PC-3 (cell line): ENCODE data around the gene FOXN3. TPM values are rescaled to one million over a fixed set of nuclear protein-coding genes. Genes with fewer than 3 reads are reported as not detected.

Experiments used
- ATAC-seq: fragments of 200-7000 bp; cut with Tn5 transposase; 2 replicates; pipeline ENCODE4 v1.9.1; 2020; ENCODE audit warnings: mild to moderate bottlenecking, moderate library complexity
- BruUV-seq: library from RNA; stranded (reverse); fragments of 400-500 nt; replicated peaks from 2 replicates; lab custom pipeline; 2021; lab: Mats Ljungman, UMichigan
- CTCF ChIA-PET: fragments of 300-600 bp; sonication (Branson Sonifier 250); formaldehyde crosslinking; loops from one replicate; lab custom pipeline; 2022; ENCODE audit warnings: antibody characterized with exemption; lab: Charles Lee
- POLR2A ChIA-PET: fragments of 300-600 bp; sonication (Branson Sonifier 250); formaldehyde crosslinking; loops from one replicate; lab custom pipeline; 2022; ENCODE audit warnings: antibody characterized with exemption; ENCODE audit not compliant: unreplicated experiment; lab: Charles Lee
- DNase-seq: peaks from one replicate; pipeline ENCODE4 v3.0.0-alpha.2; 2015
- H2AFZ ChIP-seq: fragments of 300-600 bp; sonication (generic); 2 replicates; pipeline ENCODE4 v1.6.0; 2016; ENCODE audit warnings: antibody characterized with exemption, low read length
- H3F3A ChIP-seq: fragments of 300-600 bp; sonication (generic); one replicate; pipeline ENCODE4 v1.6.0; 2017; ENCODE audit warnings: antibody characterized with exemption, low read length, control low read depth, mild to moderate bottlenecking; ENCODE audit not compliant: unreplicated experiment
- H3K27ac ChIP-seq: fragments of 300-600 bp; sonication (generic); 2 replicates; pipeline ENCODE4 v1.5.1; 2016; ENCODE audit warnings: mild to moderate bottlenecking, low read length
- H3K27me3 ChIP-seq: fragments of 300-600 bp; sonication (generic); 2 replicates; pipeline ENCODE4 v1.6.1; 2016; ENCODE audit warnings: low read length, mixed read lengths
- H3K36me3 ChIP-seq: fragments of 300-600 bp; sonication (generic); 2 replicates; pipeline ENCODE4 v1.6.1; 2016; ENCODE audit warnings: low read depth, mixed run types, low read length, mixed read lengths
- H3K4me1 ChIP-seq: fragments of 300-600 bp; sonication (generic); 2 replicates; pipeline ENCODE4 v1.5.1; 2016; ENCODE audit warnings: low read length; ENCODE audit not compliant: insufficient read depth
- H3K4me2 ChIP-seq: fragments of 300-600 bp; sonication (generic); 2 replicates; pipeline ENCODE4 v1.6.0; 2016; ENCODE audit warnings: low read length
- H3K4me3 ChIP-seq: fragments of 300-600 bp; sonication (generic); 2 replicates; pipeline ENCODE4 v1.5.1; 2016; ENCODE audit warnings: mild to moderate bottlenecking, low read length, mixed read lengths
- H3K79me2 ChIP-seq: fragments of 300-600 bp; sonication (generic); 2 replicates; pipeline ENCODE4 v1.6.1; 2017; ENCODE audit warnings: low read length, mixed read lengths
- H3K9ac ChIP-seq: fragments of 300-600 bp; sonication (generic); 2 replicates; pipeline ENCODE4 v1.6.0; 2016; ENCODE audit warnings: mild to moderate bottlenecking, low read length
- H3K9me2 ChIP-seq: fragments of 300-600 bp; sonication (generic); replicated peaks from 2 replicates; pipeline ENCODE4 v1.6.1; 2016; ENCODE audit warnings: mixed run types, low read length, mixed read lengths
- H3K9me3 ChIP-seq: fragments of 300-600 bp; sonication (generic); 2 replicates; pipeline ENCODE4 v1.6.1; 2016; ENCODE audit warnings: low read length, mixed read lengths
- H4K20me1 ChIP-seq: fragments of 300-600 bp; sonication (generic); 2 replicates; pipeline ENCODE4 v1.6.1; 2016; ENCODE audit warnings: low read length, mixed read lengths
- EZH2 ChIP-seq: fragments of 300-600 bp; sonication (generic); IDR thresholded peaks from one replicate; pipeline ENCODE4 v1.6.1; 2017; ENCODE audit warnings: antibody characterized with exemption, mild to moderate bottlenecking, low read length; ENCODE audit not compliant: unreplicated experiment
- EZH2phosphoT487 ChIP-seq: fragments of 300-600 bp; sonication (generic); IDR thresholded peaks from 2 replicates; pipeline ENCODE4 v1.6.1; 2018; ENCODE audit warnings: mild to moderate bottlenecking, antibody characterized with exemption, low read length, borderline replicate concordance
- intact Hi-C: fragments of 100-400 bp; cut with micrococcal nuclease; formaldehyde crosslinking; loops from 2 replicates; pipeline ENCODE4 v1.9.0; 2023
- total RNA-seq: library from RNA; depleted of rRNA; stranded (reverse); fragments of >200 nt; gene quantifications from 2 replicates; pipeline ENCODE4 v1.2.3, GENCODE V29; 2014
- TF ChIP-seq, protein P1 (sequence below): fragments of 300-600 bp; sonication (generic); conservative IDR thresholded peaks from 2 replicates; pipeline ENCODE4 v1.5.1; 2017; ENCODE audit warnings: antibody characterized with exemption, low read depth, mild to moderate bottlenecking, low read length

The FOXN3 gene
- total RNA-seq, 1 experiment from 2014 or later = 13.3 TPM

DNA sequence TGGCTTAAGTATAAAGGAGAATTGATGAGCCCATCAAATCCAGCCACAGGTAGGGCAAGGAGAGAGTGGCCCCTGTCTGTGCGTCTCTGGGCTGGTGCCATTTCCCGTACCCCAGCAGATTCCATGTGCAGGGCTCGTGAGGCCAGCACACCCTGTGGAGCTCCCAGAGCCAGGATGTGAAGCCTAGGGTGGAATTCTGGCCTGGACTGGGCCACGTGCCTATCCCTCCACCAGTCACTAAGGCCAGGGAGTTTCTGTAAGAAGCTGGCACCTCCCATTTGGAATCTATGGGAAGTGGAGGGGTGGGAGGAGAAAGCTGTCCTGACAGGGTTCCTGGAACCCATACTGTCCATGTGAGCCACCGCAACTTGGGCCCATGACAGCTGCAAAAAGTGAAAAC, 148.5 kb downstream of the FOXN3 start:
- H3K4me3 ChIP-seq = no peak overlapping the region
- intact Hi-C loops = no loop called here
- no peak for DNase-seq
- BruUV-seq = no TSS peak
- H3K36me3 ChIP-seq = no peaks in the 10 kb centered on the region
- no peak overlapping the region for H3K27ac ChIP-seq
- H3K4me1 ChIP-seq = no peaks in the 10 kb centered on the region
- ATAC-seq = no peak
- TF ChIP-seq, protein P1, sequence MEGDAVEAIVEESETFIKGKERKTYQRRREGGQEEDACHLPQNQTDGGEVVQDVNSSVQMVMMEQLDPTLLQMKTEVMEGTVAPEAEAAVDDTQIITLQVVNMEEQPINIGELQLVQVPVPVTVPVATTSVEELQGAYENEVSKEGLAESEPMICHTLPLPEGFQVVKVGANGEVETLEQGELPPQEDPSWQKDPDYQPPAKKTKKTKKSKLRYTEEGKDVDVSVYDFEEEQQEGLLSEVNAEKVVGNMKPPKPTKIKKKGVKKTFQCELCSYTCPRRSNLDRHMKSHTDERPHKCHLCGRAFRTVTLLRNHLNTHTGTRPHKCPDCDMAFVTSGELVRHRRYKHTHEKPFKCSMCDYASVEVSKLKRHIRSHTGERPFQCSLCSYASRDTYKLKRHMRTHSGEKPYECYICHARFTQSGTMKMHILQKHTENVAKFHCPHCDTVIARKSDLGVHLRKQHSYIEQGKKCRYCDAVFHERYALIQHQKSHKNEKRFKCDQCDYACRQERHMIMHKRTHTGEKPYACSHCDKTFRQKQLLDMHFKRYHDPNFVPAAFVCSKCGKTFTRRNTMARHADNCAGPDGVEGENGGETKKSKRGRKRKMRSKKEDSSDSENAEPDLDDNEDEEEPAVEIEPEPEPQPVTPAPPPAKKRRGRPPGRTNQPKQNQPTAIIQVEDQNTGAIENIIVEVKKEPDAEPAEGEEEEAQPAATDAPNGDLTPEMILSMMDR = no peak
- TF ChIP-seq EZH2phosphoT487 (no peak), EZH2 (no peak)
- ChIA-PET CTCF (no interaction called here), POLR2A (no interaction called here)
- no peaks in the 10 kb centered on the region for H4K20me1 ChIP-seq
- no peaks in the 10 kb centered on the region for H3K9me3 ChIP-seq
- H3K79me2 ChIP-seq = no peaks in the 10 kb centered on the region
- no peaks in the 10 kb centered on the region for H3K9me2 ChIP-seq
- H3F3A ChIP-seq = no peaks in the 10 kb centered on the region
- no peak overlapping the region for H3K9ac ChIP-seq
- H3K4me2 ChIP-seq = no peak overlapping the region
- no peak overlapping the region for H2AFZ ChIP-seq
- no peaks in the 10 kb centered on the region for H3K27me3 ChIP-seq

DNA sequence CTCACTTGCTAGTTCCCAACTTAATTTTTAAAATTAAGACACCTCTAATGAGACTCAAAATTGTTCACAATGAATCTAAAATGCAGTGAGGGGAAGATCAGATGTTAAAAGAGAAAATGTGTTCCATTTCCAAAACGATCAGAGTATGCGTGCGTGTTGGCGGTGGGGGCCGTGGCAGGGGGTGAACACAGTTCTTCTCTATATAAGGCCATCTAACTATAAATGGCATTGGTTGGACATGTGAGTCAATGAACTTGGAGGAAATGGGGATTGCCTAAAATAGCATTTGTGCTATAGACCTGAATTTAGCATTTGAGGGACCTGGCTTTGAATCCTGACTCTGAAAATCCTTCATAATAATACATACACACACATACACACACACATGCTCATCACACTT, 149.4 kb downstream of the FOXN3 start:
- no peaks in the 10 kb centered on the region for H3K36me3 ChIP-seq
- TF ChIP-seq EZH2phosphoT487 = no peak
- TF ChIP-seq, protein P1 = no peak
- no peak for TF ChIP-seq EZH2
- H3K9ac ChIP-seq = no peak overlapping the region
- ChIA-PET POLR2A (no interaction called here), CTCF (no interaction called here)
- no peak overlapping the region for H2AFZ ChIP-seq
- DNase-seq (no peak), ATAC-seq (no peak)
- no peak overlapping the region for H3K27ac ChIP-seq
- no peaks in the 10 kb centered on the region for H3K4me1 ChIP-seq
- no peaks in the 10 kb centered on the region for H3K9me3 ChIP-seq
- H3K4me3 ChIP-seq = no peak overlapping the region
- H4K20me1 ChIP-seq = no peaks in the 10 kb centered on the region
- no peaks in the 10 kb centered on the region for H3K79me2 ChIP-seq
- no peak overlapping the region for H3K4me2 ChIP-seq
- BruUV-seq = no TSS peak
- intact Hi-C loops = no loop called here
- H3F3A ChIP-seq = no peaks in the 10 kb centered on the region
- H3K9me2 ChIP-seq = no peaks in the 10 kb centered on the region
- H3K27me3 ChIP-seq = no peaks in the 10 kb centered on the region

DNA sequence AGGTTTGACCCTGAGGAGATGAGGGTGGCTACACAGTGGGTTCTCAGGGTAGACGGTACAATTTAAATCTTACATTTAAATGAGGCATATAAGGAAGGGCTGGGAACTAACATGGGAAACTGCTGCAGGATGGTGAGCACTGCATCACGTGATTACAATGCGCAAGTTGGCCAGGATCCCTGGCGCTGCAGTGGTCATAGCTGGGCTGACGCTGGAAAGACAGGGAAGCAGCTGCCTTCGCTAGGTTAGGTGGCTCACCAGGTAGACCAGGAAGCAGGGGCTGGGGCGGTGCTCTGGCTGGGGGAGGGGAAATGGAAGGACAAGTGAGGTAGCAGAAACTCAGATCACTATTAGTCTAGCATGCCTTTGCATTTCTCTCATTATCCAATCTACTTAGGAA, 149.9 kb downstream of the FOXN3 start:
- no peak overlapping the region for H3K4me2 ChIP-seq
- no peak for ATAC-seq
- H3K27me3 ChIP-seq = no peaks in the 10 kb centered on the region
- H3K4me3 ChIP-seq = no peak overlapping the region
- H3K9me3 ChIP-seq = no peaks in the 10 kb centered on the region
- no peak for DNase-seq
- H3K4me1 ChIP-seq = no peaks in the 10 kb centered on the region
- no peak overlapping the region for H3K27ac ChIP-seq
- CTCF ChIA-PET = no interaction called here
- H4K20me1 ChIP-seq = no peaks in the 10 kb centered on the region
- TF ChIP-seq, protein P1 = no peak
- TF ChIP-seq EZH2phosphoT487 (no peak), EZH2 (no peak)
- no peaks in the 10 kb centered on the region for H3F3A ChIP-seq
- H3K9ac ChIP-seq = no peak overlapping the region
- no peak overlapping the region for H2AFZ ChIP-seq
- no TSS peak for BruUV-seq
- H3K79me2 ChIP-seq = no peaks in the 10 kb centered on the region
- no peaks in the 10 kb centered on the region for H3K36me3 ChIP-seq
- intact Hi-C loops = no loop called here
- POLR2A ChIA-PET = no interaction called here
- H3K9me2 ChIP-seq = no peaks in the 10 kb centered on the region
